Aorta (tissue), 5 donors: ENCODE measurements around the gene FRA10AC1. TPM values are rescaled to one million over a fixed set of nuclear protein-coding genes. Genes with fewer than 3 reads are reported as not detected.
"Not testable (repeated sequence)": the region's sequence is repeated elsewhere in the genome, so short reads cannot be mapped to it uniquely, and the experiment has no call there.

Source experiments
- ATAC-seq: fragments of 200-7000 bp; cut with Tn5 transposase; one replicate; pipeline ENCODE4 v1.9.1; 2022; ENCODE audit warnings: moderate library complexity; ENCODE audit not compliant: low FRiP score
- DNase-seq, 2 donors: peaks; one replicate each; pipeline ENCODE4 v3.0.0-alpha.2; 2020
- H3K27ac ChIP-seq, 2 donors: one replicate each; pipeline ENCODE4 v1.5.1; 2013; ENCODE audit warnings: low read length in 2 of 2, mild to moderate bottlenecking in 2 of 2, moderate library complexity in 2 of 2, control low read depth in 1 of 2, inconsistent platforms in 1 of 2, low read depth in 1 of 2
- H3K27me3 ChIP-seq, 2 donors: one replicate each; pipeline ENCODE4 v1.6.1; 2013; ENCODE audit warnings: control low read depth in 1 of 2, low read length in 1 of 2, mild to moderate bottlenecking in 1 of 2, moderate library complexity in 1 of 2; ENCODE audit not compliant: insufficient read depth in 2 of 2, control insufficient read depth in 1 of 2
- H3K36me3 ChIP-seq, 2 donors: one replicate each; pipeline ENCODE4 v1.6.1; 2013; ENCODE audit warnings: control low read depth in 1 of 2, low read length in 1 of 2, mild to moderate bottlenecking in 1 of 2; ENCODE audit not compliant: insufficient read depth in 2 of 2, control insufficient read depth in 1 of 2
- H3K4me1 ChIP-seq, 2 donors: one replicate each; pipeline ENCODE4 v1.6.1; 2013; ENCODE audit warnings: low read length in 2 of 2, control low read depth in 1 of 2, mild to moderate bottlenecking in 1 of 2, moderate library complexity in 1 of 2; ENCODE audit not compliant: insufficient read depth in 2 of 2, control insufficient read depth in 1 of 2
- H3K4me3 ChIP-seq, 2 donors: one replicate each; pipeline ENCODE4 v1.5.1; 2013; ENCODE audit warnings: low read length in 2 of 2, control low read depth in 1 of 2, mild to moderate bottlenecking in 1 of 2
- H3K9me3 ChIP-seq: one replicate; pipeline ENCODE4 v1.6.1; 2013; ENCODE audit warnings: mild to moderate bottlenecking, low read length; ENCODE audit not compliant: control insufficient read depth
- WGBS, 2 donors: extraction: QIAGEN DNeasy Blood & Tissue Kit; methylation state at CpG; one replicate each; pipeline ENCODE4 v1.1.7; 2013; 5-methylcytosine and 5-hydroxymethylcytosine counted together
- intact Hi-C, 2 donors: fragments of 100-400 bp; cut with DNase I; formaldehyde crosslinking; loops; one replicate each; pipeline versions ENCODE4 v1.14.2 to v1.15.0; 2022
- polyA plus RNA-seq, 2 donors: library from polyadenylated mRNA; stranded (reverse); fragments of 200-250 nt; gene quantifications; one replicate each; pipeline ENCODE4 v1.2.3, GENCODE V29; 2013
- total RNA-seq, 2 donors: library from RNA; stranded (reverse); fragmentation: NEBNext Ultra II Directional; extraction: Animal tissue kit (Norgen Biotek cat#: 25700); gene quantifications; one replicate each; pipeline ENCODE4 v1.2.1, GENCODE V29; 2021
- donor health status: healthy with polysubstance abuse.
- donor health status: Bipolar disorder and iron deficiency.
- donor health status: DM: no; HTN: no; CAD: no.
- donor health status: DM: no; HTN: no; CAD: no.
- donor health status: DM: yes; HTN: yes; CAD: no.

FRA10AC1 gene
- total and polyA plus RNA-seq, 4 donors: 15.0 to 32.5 (median 20.4) TPM

DNA sequence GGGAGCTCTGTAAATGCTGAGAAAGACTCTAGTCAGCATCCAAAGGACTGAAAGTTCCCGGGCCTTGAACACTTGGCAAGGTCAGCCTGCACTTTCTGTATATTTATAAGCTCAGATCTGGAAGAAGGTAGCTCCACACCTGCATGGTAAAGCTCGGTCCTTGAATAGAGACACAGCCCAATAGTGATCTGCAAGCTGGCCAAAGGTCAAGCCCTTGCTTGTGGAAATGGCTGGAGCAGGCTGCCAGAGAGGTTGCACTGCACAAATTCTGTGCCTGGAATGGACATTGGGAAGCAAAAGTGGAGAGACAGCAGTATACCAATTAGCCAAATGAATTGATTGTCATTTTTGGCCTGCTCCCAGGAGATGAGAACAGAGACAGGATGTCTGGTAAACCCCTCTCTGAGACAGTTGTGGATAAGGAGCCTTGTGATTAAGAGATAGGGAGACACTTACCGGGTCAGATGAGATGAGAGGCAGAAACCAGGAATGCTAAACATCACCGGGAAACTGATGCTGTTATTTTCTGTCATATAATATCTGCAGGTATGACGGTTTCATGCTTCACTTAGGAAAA is 8.0 kb upstream of the FRA10AC1 start:
- no peak overlapping the region for H3K4me3 ChIP-seq
- DNase-seq (no peak), ATAC-seq (no peak)
- no peaks in the 10 kb centered on the region for H3K9me3 ChIP-seq
- no peaks in the 10 kb centered on the region for H3K27me3 ChIP-seq
- intact Hi-C loops: no loop called here
- H3K27ac ChIP-seq: no peak overlapping the region
- H3K4me1 ChIP-seq: no peaks in the 10 kb centered on the region
- WGBS, 2 donors: 66 to 83% methylated on average over 5 of the region's 5 CpGs
- no peaks in the 10 kb centered on the region for H3K36me3 ChIP-seq

DNA sequence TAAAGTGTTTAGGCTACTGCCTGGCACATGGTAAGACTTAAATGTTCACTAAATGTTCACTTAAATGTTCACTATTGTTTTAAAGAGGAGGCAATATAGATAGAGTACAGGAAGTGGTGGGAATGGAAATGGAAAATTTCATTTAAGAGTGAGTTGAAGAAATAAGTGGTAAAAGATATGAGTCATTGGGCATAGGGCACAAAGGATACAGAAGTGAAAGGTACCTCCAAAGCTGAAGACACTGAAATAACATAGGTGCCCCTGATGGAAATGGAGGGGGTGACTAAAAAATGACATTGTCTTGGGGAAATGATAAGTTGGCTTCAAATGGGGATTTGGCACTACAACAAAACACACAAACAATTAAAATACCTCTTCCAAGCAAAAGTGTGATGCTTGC is 5.2 kb upstream of the FRA10AC1 start:
- ATAC-seq: no peak
- Histone ChIP-seq H3K36me3 (no peaks in the 10 kb centered on the region), H3K27me3 (no peaks in the 10 kb centered on the region), H3K4me3 (no peak overlapping the region), H3K4me1 (no peaks in the 10 kb centered on the region), H3K27ac (no peak overlapping the region), H3K9me3 (no peaks in the 10 kb centered on the region)
- no peak for DNase-seq
- intact Hi-C loops: no loop called here

GRCh38 chr10:93704451-93704850 is 2.1 kb upstream of the FRA10AC1 start:
- H3K27ac ChIP-seq: no peak overlapping the region
- peaks cover 0 to 2% of the 10 kb centered on the region in 2 donors for H3K4me1 ChIP-seq
- ATAC-seq (no peak), DNase-seq (no peak)
- no peaks in the 10 kb centered on the region for H3K27me3 ChIP-seq
- H3K4me3 ChIP-seq: no peak overlapping the region
- H3K9me3 ChIP-seq: no peaks in the 10 kb centered on the region
- intact Hi-C loops: loop anchor here (5.0 kb wide), 2 partner anchors 48 to 53 kb away; partner anchors contain the start of gene LGI1 (in 1 of the 2)
- WGBS, 2 donors: 92 to 94% methylated on average over 5 of the region's 5 CpGs
- H3K36me3 ChIP-seq: no peaks in the 10 kb centered on the region

- intact Hi-C loops: loop anchor here (2.0 to 5.0 kb wide), 3 partner anchors 48 to 113 kb away; partner anchors contain the start of gene LGI1 (in 1 of the 2)
- ATAC-seq: no peak
- no peak overlapping the region for H3K4me3 ChIP-seq
These were observed 1.4 kb upstream of the FRA10AC1 start for GRCh38 chr10:93703841-93704240.

GRCh38 chr10:93703066-93703465 is 674 bp upstream of the FRA10AC1 start:
- 1% methylated on average over 12 of the region's 12 CpGs for WGBS, 2 donors
- Histone ChIP-seq H3K4me3 (peak overlapping the region; percentile 50 to 94), H3K27ac (peak overlapping the region; percentile 37 to 82), H3K27me3 (no peaks in the 10 kb centered on the region), H3K36me3 (no peaks in the 10 kb centered on the region), H3K4me1 (peaks cover 0 to 2% of the 10 kb centered on the region in 2 donors), H3K9me3 (no peaks in the 10 kb centered on the region)
- intact Hi-C loops: loop anchor here (2.0 to 5.0 kb wide), 3 partner anchors 49 to 114 kb away; partner anchors contain the start of gene LGI1 (in 1 of the 2)
- DNase-seq: no peak
- no peak for ATAC-seq

More at GRCh38 chr10:93703841-93704240, 1.4 kb upstream of the FRA10AC1 start:
- H3K9me3 ChIP-seq: no peaks in the 10 kb centered on the region
- 82 to 86% methylated on average over 1 of the region's 1 CpG for WGBS, 2 donors
- H3K36me3 ChIP-seq: no peaks in the 10 kb centered on the region
- H3K27me3 ChIP-seq: no peaks in the 10 kb centered on the region
- H3K27ac ChIP-seq: no peak overlapping the region
- H3K4me1 ChIP-seq: peaks cover 0 to 2% of the 10 kb centered on the region in 2 donors
- no peak for DNase-seq

- Histone ChIP-seq H3K4me3 (peak overlapping the region; percentile 40 to 48), H3K27me3 (no peaks in the 10 kb centered on the region), H3K9me3 (no peaks in the 10 kb centered on the region), H3K4me1 (peaks cover 0 to 2% of the 10 kb centered on the region in 2 donors), H3K36me3 (no peaks in the 10 kb centered on the region), H3K27ac (peak overlapping the region in 1 of 2 donors; percentile 50)
- ATAC-seq (peak; percentile 33), DNase-seq (no peak)
- intact Hi-C loops: loop anchor here (1.0 to 5.0 kb wide), 5 partner anchors 50 to 117 kb away; partner anchors contain the start of gene LGI1 (in 1 of the 2)
- WGBS, 2 donors: 0% methylated on average over 9 of the region's 9 CpGs
These were observed 554 bp downstream of the FRA10AC1 start for GRCh38 chr10:93701866-93702209.

DNA sequence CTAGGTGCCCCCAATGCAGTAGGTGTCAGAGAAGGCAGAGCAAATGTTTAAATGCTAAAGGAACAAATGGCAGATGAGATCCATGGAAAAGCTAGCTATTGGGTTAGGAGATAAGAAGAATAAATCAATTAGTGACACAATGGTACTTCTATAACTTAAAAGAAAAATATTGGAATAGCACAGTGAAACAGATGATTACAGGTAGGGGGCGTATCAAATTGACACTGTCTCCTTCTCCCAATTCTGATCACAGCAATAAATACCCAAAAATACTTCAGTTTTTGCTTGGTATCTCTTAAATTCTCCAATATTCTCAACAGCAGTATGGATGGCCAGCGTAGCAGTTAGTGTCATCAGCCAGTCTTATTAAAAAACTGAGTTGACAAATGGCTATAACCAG is 5.2 kb downstream of the FRA10AC1 start:
- Histone ChIP-seq H3K27ac (no peak overlapping the region), H3K27me3 (no peaks in the 10 kb centered on the region), H3K9me3 (no peaks in the 10 kb centered on the region), H3K36me3 (no peaks in the 10 kb centered on the region), H3K4me1 (peaks cover 0 to 2% of the 10 kb centered on the region in 2 donors), H3K4me3 (no peak overlapping the region)
- WGBS, 2 donors: 83 to 89% methylated on average over 2 of the region's 2 CpGs
- ATAC-seq (no peak), DNase-seq (no peak)
- intact Hi-C loops: no loop called here

GRCh38 chr10:93696582-93696981 is 5.8 kb downstream of the FRA10AC1 start:
- H3K4me3 ChIP-seq, H3K9me3 ChIP-seq, intact Hi-C loops, H3K4me1 ChIP-seq, H3K27me3 ChIP-seq, DNase-seq, ATAC-seq, H3K36me3 ChIP-seq, H3K27ac ChIP-seq: not testable (repeated sequence)
- 97 to 100% methylated on average over 2 of the region's 2 CpGs for WGBS, 2 donors

DNA sequence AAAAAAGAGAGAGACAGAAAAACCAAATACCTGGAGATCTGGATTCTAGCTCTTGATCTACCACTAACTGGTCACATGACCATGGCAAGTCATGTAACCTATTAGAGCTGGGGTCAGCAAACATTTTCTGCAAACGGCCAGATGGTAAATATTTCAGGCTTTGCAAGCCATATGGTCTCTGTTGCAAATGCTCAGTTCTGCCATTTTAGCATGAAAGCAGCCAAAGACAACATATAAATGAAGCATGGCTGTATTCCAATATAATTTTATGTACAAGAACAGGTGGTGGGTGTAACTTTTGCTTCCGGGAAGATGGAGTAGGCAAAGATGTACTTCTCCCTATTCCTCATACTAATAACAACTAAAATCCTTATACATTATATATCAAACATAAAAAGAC is 6.7 kb downstream of the FRA10AC1 start:
- H3K9me3 ChIP-seq: no peaks in the 10 kb centered on the region
- ATAC-seq (no peak), DNase-seq (no peak)
- intact Hi-C loops: no loop called here
- no peaks in the 10 kb centered on the region for H3K27me3 ChIP-seq
- H3K4me1 ChIP-seq: no peaks in the 10 kb centered on the region
- H3K27ac ChIP-seq: no peak overlapping the region
- 40 to 43% methylated on average over 2 of the region's 2 CpGs for WGBS, 2 donors
- no peak overlapping the region for H3K4me3 ChIP-seq
- H3K36me3 ChIP-seq: peaks cover 0 to 3% of the 10 kb centered on the region in 2 donors
